GM21390 (cell line): ENCODE data around the gene ASB13.

ENCODE experiments used
- ATAC-seq: cut with Tn5 transposase; IDR thresholded peaks from one replicate; pipeline ENCODE4 v1.9.1; 2021; ENCODE audit not compliant: unreplicated experiment

The ASB13 gene

DNA sequence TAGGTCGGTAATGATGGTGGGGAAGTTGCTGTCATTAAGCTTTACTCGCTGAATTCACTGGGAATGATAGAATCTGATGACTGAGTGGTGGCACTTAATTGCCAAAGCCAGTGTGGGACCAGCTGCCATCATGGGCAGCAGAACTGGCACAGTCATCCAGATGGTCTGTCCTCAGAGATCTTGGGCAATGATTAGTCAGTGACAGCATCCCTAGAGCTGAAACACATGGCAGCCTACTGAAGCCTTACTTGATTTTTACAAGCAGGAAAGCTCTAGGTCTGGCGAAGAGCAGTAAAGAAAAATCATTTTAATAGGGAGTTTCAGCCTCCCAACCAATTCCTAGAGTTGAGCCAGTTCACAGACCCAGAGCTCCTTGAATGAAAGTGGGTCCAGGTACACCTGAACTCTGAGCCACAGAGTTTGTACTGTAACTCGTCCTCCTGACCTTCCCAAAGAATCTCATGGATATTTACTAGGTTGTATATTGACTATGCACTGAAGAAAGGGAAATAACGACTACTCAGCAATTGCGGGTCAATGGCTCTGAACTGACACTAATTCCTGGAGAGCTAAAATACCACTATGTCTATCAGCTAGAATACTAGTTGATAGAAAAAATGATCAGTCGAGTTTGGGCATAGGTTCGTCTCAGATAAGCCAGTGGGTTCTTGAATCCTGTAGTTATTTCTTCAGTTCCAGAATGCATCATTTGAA, 4.4 kb upstream of the ASB13 start:
- ATAC-seq: no peak

DNA sequence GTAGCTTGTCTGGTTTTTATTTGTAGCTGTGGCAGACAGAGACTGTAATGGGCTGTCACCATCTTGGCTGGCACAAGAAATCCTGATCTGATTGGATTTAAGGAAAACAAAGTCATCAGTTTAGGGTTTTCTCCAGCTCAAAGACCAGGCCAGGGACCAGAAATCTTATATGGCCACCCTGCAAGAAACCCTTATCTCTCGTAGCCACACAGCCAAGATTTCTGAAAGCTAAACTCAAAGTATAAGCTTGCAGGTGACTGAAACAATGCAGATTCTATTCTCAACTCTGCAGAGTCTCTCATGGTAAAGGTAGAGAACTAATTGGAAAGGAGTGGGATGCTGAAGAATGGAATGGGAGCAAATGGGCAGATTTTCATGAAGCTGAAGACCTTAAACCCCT, 3.2 kb upstream of the ASB13 start:
- ATAC-seq: no peak

DNA sequence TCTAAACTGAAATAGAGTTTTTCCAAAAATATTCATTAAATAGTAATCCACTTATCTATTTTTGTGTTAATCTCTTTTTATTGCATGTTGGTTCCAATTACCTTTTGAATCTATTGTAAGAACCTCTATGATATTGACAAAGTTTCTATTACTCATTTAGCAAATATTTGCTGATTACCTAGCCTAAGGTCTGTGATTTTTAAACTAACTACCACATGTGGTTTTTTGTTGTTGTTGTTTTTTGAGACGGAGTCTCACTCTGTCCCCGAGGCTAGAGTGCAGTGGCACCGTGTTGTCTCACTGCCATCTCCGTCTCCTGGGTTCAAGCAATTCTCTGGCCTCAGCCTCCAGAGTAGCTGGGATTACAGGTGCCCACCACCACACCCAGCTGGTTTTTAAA, 2.0 kb upstream of the ASB13 start:
- no peak for ATAC-seq

DNA sequence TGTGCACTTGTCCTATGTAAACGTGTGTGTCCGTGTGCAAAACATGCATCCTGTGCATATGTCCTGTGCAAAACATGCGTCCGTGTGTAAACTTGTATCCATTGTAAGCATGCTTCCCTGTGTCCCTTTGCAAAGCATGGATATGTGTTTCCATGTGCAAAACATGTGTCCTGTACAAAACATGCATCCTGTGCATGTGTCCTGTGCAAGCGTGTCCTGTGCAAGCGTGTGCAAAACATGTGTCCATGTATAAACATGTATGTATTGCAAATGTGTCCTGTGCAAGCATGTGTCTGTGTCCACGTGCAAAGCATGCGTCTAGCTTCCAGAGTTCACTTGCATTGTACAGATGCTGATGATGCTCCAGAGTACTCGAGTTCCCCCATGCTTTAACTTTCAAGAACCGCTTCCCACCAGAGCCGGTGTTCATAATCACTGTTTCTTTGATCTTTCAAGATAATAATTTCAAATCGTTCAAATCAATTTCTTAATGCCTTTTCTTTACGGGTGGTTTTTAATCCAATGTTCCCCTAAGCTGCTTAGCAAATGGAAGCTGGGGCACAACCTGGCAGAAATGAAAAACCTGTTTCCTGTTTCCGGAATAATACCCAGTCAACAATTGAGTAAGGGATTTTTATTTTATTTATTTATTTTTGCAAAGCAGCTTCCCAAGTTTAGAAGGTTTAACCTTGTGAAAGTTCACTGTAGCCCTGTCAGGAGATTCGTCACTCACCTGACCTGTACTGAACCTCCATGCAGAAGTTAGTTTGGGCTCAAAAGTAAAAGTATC, 641 bp upstream of the ASB13 start:
- no peak for ATAC-seq

DNA sequence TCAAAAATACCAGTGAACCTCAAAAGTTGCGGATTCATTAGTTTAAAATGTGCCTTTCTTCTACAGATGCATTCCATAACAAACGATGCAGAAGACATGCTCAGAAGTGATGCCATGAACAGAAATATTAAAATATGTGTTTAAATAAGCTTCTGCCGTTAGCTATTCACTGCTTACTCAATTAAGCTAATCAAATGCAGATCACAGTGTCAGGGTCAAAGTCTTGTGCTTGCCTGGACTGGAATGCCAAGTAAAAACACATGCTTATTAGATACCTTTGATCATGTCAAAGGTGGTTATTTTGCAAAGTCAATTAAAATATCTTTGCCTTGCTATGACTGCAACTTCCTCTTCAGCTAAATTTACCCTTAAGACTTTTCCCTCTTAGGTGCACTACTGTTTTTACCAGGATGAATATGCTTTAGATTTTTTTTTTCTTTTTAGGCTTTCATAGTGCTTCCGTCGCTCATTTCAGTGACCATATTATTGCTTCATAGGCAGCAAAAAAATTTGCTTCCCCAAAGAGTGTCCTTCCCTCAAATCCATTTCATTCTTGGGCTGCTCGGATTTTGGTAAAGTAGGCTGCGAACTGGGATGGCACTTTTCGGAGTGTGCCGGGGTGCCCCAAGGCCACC, 905 bp downstream of the ASB13 start:
- no peak for ATAC-seq

DNA sequence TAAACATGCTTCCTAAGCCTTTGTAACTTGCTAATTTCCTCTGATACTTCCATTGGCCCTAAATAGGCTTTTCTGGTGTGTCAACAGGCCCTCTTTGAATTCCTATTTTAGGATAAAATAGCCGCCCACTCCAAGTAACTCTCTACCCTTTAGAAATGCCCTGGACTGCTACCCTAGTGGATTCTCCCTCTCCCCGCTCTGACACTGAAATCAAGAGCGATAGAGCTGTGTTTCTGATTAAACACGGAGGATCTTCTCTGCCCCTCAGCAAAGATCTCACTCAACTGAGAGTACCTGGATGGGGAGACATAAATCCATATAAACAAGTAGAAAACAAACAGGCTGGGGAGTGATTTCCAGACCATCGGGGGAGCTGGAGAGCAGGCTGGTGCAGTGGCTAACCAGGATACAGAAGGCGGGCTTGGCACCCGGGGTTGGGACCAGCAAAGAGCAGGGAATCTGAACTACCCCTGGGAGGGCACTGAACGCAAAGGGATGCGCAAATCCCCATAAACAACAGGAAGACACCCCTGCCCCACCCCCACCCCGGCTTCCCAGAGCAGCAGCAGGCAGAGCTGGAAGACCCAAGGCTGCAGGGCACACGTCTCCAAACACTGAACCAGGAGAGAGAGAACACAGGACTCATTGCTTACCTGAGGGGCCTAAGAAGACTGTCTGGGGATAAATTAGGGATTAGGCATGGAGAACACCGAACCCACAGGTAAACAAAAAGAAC, 2.5 kb downstream of the ASB13 start:
- no peak for ATAC-seq

DNA sequence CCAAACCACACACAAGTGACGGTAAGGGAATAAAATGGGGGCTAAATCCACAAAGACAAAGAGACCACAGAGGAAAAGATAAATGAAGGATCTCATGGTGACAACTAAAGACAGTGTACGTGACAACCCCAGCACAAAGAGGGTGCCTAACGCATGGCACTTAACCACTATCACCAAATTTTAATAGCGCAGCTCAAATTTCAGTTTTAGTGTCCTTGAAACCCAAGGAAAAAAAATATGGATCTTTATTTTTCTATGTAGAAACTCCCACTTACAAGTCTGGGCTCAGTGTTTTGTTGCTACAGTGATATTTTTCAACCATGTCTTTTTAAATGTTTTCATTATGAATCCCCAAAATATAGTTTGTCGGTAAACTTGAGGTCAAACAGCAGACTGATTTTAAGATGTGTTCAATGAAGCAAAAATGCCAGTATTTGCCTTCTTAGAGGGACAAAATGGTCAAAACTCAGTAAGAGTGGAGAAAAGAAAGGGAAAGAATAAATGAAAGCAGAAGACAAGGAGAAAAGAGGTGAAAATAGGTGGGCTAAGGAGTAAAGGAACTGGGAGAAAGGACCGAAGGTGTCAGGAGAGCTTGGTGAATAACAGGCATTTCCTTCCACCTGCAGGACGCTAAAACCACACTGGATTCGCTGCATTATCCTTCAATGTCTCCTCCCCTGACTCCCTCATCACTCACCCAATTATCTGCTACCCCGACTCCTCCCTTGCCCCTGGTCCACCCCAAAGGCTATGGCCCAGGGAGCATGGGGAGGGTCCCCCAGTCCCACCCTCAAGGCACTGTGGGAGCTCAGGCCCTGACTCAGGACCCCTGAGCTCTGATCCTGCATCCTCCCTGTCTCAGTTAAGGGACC, 3.5 kb downstream of the ASB13 start:
- no peak for ATAC-seq

DNA sequence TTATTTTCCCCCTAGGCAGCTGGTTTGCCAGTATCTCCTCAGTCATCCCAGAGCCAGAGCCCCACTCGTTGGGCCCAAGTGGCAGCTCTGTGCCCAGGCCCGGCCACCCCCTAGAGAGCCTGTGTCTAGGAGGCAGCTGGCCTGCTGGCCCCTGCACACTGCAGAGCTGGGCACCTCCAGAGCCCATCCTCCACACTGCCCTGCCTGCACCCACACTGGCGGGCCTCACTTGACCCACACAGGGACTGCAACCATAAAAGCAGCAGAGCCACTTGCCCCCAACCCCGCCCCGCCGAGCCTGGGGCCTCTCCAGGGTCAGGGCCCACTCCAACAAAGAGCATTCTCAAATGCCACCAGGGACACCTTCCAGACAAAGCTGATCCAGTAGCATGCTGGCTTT, 5.4 kb downstream of the ASB13 start:
- no peak for ATAC-seq

DNA sequence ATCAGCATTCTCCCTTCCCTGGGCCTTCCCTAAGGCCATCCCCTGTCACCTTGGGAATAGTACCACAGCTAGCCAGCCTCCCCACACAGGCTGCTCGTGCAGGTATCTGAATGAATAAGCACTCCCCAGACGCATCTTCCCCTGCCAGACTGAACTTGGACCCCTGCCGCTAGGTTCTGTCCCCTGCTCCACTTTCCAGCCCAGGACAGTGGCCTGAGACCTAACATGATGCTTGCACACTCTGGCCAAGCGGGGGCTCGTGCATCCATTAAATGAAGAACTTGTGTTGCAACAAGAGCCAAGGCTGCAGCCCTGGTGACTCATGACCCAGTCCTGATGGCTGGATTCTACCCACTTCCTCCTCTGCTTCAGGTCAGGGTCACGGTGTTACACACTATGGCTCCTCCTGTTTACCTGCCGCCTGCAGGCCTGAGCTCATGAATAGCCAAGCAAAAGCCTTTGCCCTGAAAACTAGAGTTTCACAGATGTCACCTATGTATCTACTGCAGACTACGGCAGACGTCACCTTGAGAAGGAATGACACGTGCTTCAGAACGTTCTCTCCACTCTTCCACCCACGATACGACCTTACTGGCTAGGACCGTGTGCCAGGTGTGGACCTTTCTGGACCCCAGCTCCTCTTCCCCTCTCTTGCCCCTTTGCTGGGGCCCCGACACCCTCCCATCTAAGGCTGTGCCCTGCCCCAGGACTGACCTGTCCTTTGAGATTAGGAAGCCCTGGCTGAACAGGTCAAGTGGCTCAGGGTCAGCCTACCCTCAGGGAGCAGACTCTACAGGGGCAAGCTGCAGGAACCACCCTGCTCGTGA, 6.5 kb downstream of the ASB13 start:
- peak; percentile 64 for ATAC-seq

DNA sequence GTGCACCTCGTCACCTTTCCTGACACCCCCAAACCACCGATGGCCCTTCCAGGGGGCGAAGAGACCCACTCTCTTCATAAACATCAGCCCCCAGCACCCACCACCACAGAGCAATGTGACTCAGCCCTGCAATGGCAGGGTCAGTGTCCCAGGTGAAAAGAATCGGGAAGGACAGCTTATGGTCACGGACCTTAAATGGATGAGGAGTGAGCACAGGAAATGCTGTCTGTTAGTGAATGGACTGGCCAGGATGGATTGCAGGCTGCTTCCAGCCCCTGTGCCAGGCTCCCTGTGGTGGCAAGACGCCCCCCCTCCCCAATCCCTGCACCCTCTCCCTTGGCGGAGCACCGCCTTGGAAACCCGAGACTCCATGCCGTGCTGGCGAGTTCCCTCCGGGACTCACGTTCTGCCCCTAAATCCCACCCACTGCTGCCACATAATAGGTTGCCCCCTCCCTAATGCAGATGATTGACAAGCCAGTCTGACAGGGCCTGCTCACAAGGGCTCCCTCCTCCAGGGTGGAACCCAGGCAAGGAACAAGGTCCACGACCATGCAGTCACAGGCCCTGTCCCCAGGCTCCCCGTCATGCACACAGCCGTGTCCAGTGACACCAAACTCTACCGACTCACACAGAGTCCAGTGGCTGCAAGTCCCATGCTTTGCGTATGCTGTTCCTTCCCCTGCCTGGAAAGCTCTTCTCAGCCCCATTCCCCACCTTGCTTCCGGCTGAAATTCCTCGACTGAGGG, 7.3 kb downstream of the ASB13 start:
- no peak for ATAC-seq

DNA sequence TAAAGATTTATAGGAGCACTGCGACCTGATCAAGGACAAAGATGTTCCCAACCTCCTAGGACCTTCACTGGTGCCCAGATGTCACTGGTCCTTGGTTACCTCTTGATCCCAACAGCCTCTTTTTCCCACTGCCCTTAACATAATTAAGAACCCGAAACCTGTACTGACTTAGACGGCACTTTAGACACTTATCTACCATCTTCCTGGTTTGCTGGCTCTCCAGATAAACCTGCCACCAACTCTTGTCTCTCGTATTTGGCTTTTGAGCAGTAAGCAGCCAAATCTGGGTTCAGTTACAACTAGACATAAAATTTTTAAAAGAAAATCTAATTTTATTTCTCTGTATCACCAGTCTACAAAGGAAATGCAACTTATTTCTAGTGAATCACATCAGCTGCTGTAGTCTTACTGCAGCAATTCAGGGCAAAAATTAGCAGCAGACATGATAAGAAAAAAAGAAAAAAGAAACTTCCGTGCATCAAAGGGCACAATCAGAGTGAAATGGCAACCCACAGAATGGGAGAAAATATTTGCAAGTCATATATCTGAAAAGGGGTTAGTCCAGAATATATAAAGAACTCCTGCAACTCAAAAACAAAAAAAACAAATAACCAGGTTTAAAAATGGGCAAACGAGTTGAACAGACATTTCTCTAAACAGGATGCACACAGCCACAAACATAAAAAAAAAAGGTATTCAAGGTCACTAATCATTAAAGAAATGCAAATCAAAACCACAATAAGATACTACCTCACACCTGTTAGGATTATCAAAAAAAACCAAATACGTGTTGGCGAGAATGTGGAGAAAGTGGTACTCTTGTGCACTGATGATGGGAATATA, 9.4 kb downstream of the ASB13 start:
- ATAC-seq: no peak

DNA sequence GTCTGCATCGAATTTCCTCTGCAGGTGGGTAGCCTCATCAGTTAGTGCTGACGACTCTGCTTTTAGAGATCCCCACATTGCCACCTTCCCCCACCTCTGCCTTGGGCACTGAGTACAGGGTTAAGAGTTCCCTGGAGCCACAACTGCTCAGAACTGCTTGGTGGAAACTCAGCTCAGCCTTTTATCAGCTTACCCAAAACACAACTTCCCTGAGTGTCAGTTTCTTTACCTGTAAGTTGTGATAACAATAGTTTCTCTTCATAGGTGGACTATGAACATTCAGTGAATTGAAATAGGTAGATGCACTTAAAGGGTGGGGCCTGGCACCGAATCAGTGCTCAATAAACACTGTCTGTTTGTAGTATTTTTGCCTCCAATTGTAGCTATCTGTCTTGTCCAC, 11.3 kb downstream of the ASB13 start:
- no peak for ATAC-seq

DNA sequence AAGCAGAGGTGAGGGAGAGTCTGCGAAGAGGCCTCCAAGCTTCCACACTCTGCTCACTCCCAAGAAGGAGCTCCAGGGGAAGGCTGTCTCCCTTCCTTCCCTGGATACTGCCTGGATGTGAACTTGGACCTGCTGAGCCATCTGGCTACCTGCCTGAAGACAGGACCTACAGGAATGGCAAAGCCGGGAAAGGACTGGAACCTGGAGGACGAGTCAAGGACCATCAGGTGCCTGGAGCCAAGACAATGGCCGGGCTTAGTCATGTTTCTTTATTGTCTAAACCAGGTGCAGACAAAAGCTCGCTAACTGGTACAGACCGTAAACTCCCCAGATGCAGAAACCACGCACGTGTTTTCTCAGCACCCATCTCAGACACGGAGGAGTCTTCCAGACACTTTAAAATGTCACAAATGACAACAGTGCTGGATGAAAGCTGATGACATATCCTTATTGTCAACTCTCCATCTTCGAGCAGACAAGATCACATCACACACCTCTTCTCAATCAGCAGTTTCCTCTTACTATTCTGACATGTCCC, 12.1 kb downstream of the ASB13 start:
- no peak for ATAC-seq

DNA sequence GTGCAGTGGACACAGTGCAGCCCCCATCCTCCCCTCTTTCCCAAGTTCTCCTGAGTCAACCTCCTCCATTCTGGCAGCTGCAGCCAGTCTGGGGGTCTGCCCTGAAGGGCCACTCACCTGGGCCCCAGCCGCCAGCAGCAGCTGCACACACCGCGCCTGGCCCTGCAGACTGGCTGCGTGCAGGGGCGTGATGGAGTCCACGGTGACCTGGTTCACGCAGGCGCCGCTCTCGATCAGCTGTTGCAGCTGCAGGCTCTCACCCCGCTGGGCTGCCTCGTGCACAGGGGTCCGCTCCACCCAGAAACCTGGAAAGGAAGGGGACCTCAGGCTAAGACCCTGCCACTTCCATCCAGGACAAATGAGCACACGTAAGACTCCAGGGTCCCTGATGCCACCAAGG, 13.6 kb downstream of the ASB13 start:
- no peak for ATAC-seq

DNA sequence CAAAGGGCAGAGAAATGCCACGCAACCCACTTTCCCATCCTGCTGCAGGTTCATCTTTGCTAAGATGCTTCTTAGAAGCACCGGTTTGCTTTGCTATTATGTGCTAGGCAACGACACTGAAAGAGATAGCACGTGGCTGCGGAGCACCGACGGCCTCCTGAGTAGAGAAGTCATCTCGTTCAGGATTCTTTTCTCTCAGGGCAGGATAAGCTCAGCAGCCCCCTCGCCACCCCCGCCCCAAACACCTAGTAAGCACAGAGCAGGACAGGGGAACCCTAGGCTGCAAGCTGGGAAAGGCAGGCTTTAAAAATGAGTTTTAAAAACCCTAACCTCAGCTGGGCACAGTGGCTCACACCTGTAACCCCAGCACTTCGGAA, 15.0 kb downstream of the ASB13 start:
- no peak for ATAC-seq

DNA sequence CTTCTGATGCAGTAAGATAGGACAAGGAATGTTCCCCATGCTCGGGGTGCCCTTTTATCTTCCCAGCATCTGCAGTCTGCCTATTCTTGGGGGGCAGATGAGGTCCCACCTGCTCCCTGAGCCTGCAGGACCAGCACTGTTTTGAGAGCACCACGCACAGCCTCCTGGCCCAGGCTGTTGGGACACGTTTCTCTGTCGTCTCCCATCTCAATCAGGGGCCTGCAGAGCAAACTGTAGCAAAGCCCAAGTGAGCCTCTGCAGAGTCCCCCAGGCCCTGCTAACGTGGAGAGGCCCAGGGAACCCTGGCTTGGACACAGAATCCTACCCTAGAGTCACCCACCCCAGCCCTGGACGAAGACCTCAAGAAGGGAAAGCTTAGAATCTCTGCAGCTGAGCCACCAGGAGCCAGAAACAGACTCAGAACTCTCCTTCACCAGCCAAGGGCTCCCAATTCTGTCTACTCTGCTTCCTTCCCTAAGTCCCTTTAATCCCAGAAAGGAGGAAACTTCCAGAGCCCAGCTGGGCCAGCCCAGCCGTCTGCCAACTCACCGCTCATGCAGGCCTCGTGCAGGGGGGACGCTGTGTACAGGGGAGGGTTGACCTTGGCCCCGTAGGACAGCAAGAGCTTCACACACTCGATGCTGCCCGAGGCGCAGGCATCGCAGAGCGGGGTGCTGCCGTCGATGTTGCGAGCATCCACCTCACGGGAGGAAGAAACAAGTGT, 15.6 kb downstream of the ASB13 start:
- no peak for ATAC-seq

DNA sequence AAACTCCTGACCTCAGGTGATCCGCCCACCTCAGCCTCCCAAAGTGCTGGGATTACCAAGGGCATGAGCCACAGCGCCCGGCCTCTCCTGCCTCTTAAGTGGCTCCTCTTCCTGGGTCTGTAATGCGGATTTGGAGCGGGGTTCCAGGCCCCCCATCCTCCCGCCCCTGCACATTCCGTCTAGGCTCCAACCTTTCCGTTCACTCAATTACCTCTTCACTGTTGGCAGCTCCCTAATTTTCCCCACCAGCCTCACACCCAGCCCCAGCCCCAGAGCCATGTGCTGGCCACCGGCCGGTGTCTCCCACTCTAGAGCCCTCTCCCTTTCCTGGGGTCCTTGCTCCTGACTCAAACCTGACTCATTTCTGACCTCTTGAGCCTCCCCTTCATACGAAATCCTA, 16.6 kb downstream of the ASB13 start:
- no peak for ATAC-seq
